K562 (cell line): ENCODE measurements around the gene IFT122. TPM values are rescaled to one million over a fixed set of nuclear protein-coding genes. Genes with fewer than 3 reads are reported as not detected.

Experiments used
- CHD7 ChIP-seq: fragments of 200-600 bp; sonication (generic); IDR thresholded peaks from one replicate; pipeline ENCODE4 v1.6.1; 2012; ENCODE audit warnings: mild to moderate bottlenecking, low read depth, low read length, inconsistent platforms
- GMEB1 ChIP-seq: fragments of 250-450 bp; sonication (Bioruptor Pico); IDR thresholded peaks from 2 replicates; pipeline ENCODE4 v1.4.0; 2020; ENCODE audit warnings: mild to moderate bottlenecking
- ILF3 ChIP-seq: fragments of 450-650 bp; IDR thresholded peaks from 2 replicates; pipeline ENCODE4 v1.6.1; 2018; ENCODE audit warnings: antibody characterized with exemption, mild to moderate bottlenecking, moderate library complexity, borderline replicate concordance
- L3MBTL2 ChIP-seq: fragments of 450-650 bp; IDR thresholded peaks from 2 replicates; pipeline ENCODE4 v1.6.1; 2016; ENCODE audit warnings: mild to moderate bottlenecking, moderate library complexity
- MCM3 ChIP-seq: fragments of 450-650 bp; IDR thresholded peaks from 2 replicates; pipeline ENCODE4 v1.6.1; 2016
- MNT ChIP-seq, 2 experiments: fragments of 450-650 bp; conservative IDR thresholded peaks; 2 replicates each; pipeline ENCODE4 v1.6.1; 2017; ENCODE audit warnings: mild to moderate bottlenecking in 2 of 2, moderate library complexity in 2 of 2
- NFRKB ChIP-seq: fragments of 450-650 bp; IDR thresholded peaks from 2 replicates; pipeline ENCODE4 v1.6.1; 2016; ENCODE audit warnings: low read depth
- PHB2 ChIP-seq: fragments of 450-650 bp; IDR thresholded peaks from 2 replicates; pipeline ENCODE4 v1.6.1; 2017; ENCODE audit warnings: low read depth
- SMARCB1 ChIP-seq: IDR thresholded peaks from 2 replicates; pipeline ENCODE4 v1.6.1; 2011; ENCODE audit warnings: improper control_type of control experiment, low read depth; ENCODE audit not compliant: insufficient read length
- SNIP1 ChIP-seq: fragments of 450-650 bp; IDR thresholded peaks from 2 replicates; pipeline ENCODE4 v1.7.1; 2017; ENCODE audit warnings: low read depth, mild to moderate bottlenecking
- TCF3 ChIP-seq: sonication (generic); formaldehyde crosslinking; IDR thresholded peaks from 2 replicates; pipeline ENCODE4 v1.4.0; 2020; ENCODE audit warnings: mild to moderate bottlenecking, missing genetic modification reagents
- U2AF1 ChIP-seq: fragments of 200-400 bp; formaldehyde crosslinking; optimal IDR thresholded peaks from 2 replicates; pipeline ENCODE3; 2017; ENCODE audit warnings: mild to moderate bottlenecking, low read depth, low read length, moderate library complexity
- ZNF197 ChIP-seq: fragments of 200-800 bp; sonication (Bioruptor generic); IDR thresholded peaks from 2 replicates; pipeline ENCODE4 v1.6.1; 2016; ENCODE audit warnings: low read depth, missing genetic modification characterization, missing compliant biosample characterization
- ZNF24 ChIP-seq: fragments of 450-650 bp; IDR thresholded peaks from 2 replicates; pipeline ENCODE4 v1.6.1; 2016
- polyA plus RNA-seq, 8 experiments: library from polyadenylated mRNA; depleted of rRNA in 4 of 8; stranded (reverse) in 5 of 8; unstranded in 3 of 8; fragments of >200 nt; fragmentation: Nextera tagmentation in 2 of 8; fragmentation: Illumina TruSeq in 1 of 8; extraction: Ambion mirVana in 2 of 8; extraction: Trizol in 1 of 8; gene quantifications; 2 replicates each; pipeline versions ENCODE4 v1.2.1 to v1.2.3, GENCODE V29; 2011 to 2014; ENCODE audit warnings: inconsistent platforms in 1 of 8, missing spikeins in 1 of 8
- total RNA-seq, 7 experiments: library from RNA; depleted of rRNA in 6 of 7; stranded (reverse); fragments of >200 nt in 6 of 7; fragmentation: Illumina TruSeq in 2 of 7; extraction: Trizol in 2 of 7; gene quantifications; 2 replicates each; pipeline versions ENCODE4 v1.2.1 to v1.2.3, GENCODE V29; 2011 to 2021; ENCODE audit warnings: low replicate concordance in 1 of 7

The IFT122 gene
- total and polyA plus RNA-seq, 9 of the 15 experiments (the other 6 are each of a cell fraction or from before 2014, with no cell fraction given): 2.4 to 11.5 (median 7.7) TPM

- TF ChIP-seq ZNF197 (CRISPR knock-in tag) (no peak; the same call in 1 of the 2 replicates), GMEB1 (CRISPR knock-in tag) (no peak), SNIP1 (no peak), TCF3 (peak; percentile 99), U2AF1 (no peak), ZNF24 (no peak), SMARCB1 (no peak), L3MBTL2 (no peak), MNT (conservative IDR thresholded peaks at IDR 0.05) (0 out of 4 replicates have a peak, but pooled peaks of 1 of the 2 experiments have one; percentile 14), CHD7 (no peak), MCM3 (no peak), PHB2 (peak; percentile 78), ILF3 (peak; percentile 67; the same call in 1 of the 2 replicates), NFRKB (peak; percentile 71; the same call in 1 of the 2 replicates)
Observed at GRCh38 chr3:129461461-129462146, 21.6 kb downstream of the IFT122 start (continued).
